ENCODE measurements around the gene UBA1.

The UBA1 gene

GRCh38 chrX:47224896-47225290 lies 31.3 kb downstream of the UBA1 start:
- no peak for TF ChIP-seq CTCF (IDR thresholded peaks at IDR 0.05; ENCODE audit: insufficient read depth, missing control alignments)
- FAIRE-seq (no peak), DNase-seq (ENCODE audit: insufficient read length, low spot score) (no peak)

- TF ChIP-seq CTCF (IDR thresholded peaks at IDR 0.05; ENCODE audit: insufficient read depth, missing control alignments), result no peak
- no peak for DNase-seq (ENCODE audit: insufficient read length, low spot score)
- no peak for FAIRE-seq
These were observed 32.4 kb downstream of the UBA1 start for GRCh38 chrX:47226071-47226470.

- no peak for TF ChIP-seq CTCF (IDR thresholded peaks at IDR 0.05; ENCODE audit: insufficient read depth, missing control alignments)
- FAIRE-seq (no peak), DNase-seq (ENCODE audit: insufficient read length, low spot score) (no peak)
These were observed 33.1 kb downstream of the UBA1 start for GRCh38 chrX:47226531-47227333.

GRCh38 chrX:47227334-47227583 lies 33.6 kb downstream of the UBA1 start:
- DNase-seq (ENCODE audit: insufficient read length, low spot score) (no peak), FAIRE-seq (no peak)
- TF ChIP-seq CTCF (IDR thresholded peaks at IDR 0.05; ENCODE audit: insufficient read depth, missing control alignments), result no peak

GRCh38 chrX:47228550-47229270 lies 35.1 kb downstream of the UBA1 start:
- TF ChIP-seq CTCF (IDR thresholded peaks at IDR 0.05; ENCODE audit: insufficient read depth, missing control alignments), result no peak
- no peak for DNase-seq (ENCODE audit: insufficient read length, low spot score)
- no peak for FAIRE-seq

GRCh38 chrX:47229427-47229826 lies 35.8 kb downstream of the UBA1 start:
- DNase-seq (ENCODE audit: insufficient read length, low spot score) (no peak), FAIRE-seq (no peak)
- TF ChIP-seq CTCF (IDR thresholded peaks at IDR 0.05; ENCODE audit: insufficient read depth, missing control alignments), result no peak

Measured in D721Med (cell line).